OCI-M1 (cell line): ENCODE measurements around the gene ABLIM2.

Source experiments
- DNase-seq: peaks from one replicate; lab custom pipeline; 2025; lab: John Stamatoyannopoulos, UW

Gene ABLIM2

DNA sequence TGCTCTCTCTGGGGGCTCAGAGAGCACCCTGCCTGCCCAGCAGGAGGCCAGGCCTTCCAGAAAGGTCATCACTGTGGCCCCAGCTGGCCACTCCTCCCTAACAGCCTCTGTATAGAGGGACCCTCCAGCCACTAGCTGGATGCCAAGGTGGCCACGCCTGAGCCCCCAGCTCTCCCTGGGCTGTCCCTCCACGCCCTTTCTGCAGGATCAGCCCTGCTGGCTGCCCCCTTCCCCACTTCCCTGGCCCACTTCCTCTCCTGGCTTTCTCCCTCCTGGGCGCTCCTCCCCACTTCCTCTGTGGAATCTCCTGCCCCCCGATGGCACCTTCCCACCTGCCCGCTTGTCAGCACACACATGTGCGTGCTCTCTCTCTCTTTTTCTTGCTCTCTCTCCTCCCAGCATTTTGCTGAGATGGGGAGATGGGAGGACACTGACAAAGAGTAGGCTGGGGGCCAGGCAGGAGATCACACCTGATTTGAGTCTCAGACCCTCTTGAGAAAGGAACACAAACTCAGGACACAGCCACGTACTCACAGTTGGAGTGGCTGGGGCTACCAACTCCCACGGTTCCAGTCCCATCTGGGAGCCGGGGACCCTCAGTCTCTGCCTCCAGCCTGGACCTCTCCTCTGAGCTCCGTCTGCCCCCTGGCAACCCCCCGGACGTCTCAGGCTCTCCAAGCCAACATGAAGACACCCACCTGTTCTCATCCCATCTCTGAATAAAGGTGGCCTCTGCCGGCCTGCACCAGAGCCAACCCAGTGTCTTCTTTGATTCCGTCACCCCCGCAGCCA is 156.9 kb downstream of the ABLIM2 start:
- no peak for DNase-seq

DNA sequence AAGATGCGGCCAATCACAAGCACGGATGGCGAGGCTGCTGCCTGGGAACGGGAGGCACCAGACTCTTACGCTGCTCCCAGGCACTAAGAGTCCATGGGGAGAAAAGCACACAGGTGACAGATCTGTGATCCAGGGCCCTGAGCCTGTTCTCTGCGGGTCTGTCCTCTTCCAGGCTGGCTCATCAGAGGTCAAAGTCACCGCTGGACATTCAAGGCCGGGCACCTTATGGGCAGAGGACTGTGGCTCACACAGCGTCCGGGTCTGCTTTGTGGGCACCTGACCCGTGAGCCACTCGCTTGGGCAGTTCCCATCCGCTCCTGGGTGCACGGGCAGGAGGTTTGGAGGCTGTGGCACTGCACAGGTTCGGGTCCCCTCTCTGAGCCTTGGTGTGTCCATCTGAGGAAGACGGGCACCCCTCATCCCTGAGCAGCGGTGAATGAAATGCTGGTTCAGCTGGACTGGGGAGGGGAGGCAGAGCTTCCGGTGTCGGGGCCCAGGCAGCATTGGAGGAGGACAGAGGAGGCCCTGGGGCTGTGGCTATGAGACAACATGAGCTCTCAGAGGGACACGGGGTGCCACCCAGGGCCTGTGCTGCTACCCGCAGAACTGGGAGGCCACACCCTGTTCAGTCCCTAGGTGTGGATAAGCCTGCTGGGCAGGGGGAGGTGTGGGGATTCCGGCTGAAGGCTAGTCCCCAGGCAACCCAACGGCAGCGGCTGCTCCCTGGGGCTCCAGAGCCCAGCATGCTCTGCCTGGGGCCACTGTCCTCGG is 157.7 kb downstream of the ABLIM2 start:
- no peak for DNase-seq

DNA sequence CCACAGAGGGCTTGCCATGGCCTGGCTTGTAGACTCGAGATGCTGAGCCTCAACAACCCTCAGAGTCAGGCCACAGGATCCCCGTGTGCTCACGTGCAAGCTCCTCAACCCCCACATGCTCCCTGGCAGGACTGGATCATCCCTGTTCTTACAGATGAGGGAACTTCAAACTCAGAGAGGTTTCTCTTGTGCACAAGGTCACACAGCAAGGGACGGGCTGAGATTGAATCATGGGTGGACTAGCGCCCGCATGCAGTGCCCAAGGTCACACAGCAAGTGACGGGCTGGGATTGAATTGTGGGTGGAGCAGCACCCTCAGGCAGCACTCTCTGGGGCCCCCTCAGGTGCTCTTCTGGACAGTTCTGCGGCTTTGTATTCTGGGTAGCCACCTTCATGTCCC is 158.4 kb downstream of the ABLIM2 start:
- DNase-seq, result no peak

DNA sequence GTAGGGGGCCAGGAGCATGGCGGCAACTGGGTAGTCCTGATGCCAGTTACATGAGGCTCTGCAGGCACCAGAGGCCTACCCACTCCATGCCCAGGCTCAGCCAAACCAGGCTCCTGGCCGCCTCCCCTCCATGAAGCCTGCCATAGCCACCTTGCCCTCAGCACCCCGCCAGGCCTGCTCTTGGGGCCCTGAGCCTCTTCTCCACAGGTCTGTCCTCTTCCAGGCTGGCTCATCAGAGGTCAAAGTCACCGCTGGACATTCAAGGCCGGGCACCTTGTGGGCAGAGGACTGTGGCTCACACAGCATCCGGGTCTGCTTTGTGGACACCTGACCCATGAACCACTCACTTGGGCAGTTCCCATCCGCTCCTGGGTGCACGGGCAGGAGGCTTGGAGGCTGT is 158.9 kb downstream of the ABLIM2 start:
- no peak for DNase-seq

DNA sequence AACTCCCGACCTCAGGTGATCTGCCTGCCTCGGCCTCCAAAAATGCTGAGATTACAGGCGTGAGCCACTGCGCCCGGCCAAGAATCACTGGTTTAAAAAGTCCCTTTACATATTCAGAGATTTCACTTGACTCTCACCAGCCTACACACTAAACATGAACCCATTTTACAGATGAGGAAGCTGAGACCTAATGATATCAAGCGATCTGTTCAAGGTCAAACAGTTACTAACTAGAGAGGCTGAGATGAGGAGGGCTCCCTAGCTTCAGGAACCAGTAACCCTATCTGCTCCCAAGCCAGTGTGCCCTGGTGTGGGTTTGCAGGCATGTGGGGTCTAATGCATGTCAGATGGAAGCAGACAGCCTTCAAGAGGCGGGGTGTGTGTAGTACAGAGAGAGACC is 159.3 kb downstream of the ABLIM2 start:
- DNase-seq, result no peak

DNA sequence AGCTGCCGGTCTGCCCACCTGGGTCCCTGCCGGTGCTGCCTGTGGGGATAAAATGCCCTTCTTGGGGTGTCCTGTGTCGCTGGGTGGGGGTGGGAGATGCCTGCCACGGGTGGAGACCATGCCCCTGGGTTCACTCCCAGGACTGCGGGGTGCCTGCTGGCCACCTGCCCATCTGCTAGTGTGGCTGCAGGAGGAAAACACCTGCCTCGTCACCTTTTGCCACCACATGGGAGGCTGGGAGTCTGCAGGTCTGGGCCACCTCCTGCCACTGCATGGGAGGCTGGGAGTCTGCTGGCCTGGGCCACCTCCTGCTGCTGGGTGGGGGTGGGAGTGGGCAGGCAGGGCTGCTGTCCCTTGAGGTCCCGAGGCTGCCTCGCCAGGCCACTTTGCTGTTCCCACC is 160.2 kb downstream of the ABLIM2 start:
- no peak for DNase-seq

DNA sequence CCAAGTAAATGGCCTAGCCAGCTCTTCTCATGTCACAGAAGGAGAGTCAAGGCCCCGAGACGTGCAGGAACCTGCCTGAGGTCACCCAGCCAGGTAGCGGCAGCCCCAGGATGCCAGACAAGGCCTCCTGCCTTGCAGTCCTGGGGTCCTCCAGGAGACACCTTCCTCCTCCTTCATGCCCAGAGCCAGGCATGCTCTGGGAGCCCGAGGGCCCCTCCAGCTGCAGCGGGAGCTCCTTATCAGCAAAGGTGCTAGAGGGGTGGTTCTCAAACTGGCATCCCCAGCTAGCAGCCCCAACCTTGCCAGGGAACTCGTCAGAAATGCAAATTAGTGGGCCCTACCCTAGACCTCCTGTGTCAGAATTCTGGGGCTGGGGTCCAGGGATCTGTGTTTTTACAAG is 162.7 kb downstream of the ABLIM2 start:
- DNase-seq, result no peak

DNA sequence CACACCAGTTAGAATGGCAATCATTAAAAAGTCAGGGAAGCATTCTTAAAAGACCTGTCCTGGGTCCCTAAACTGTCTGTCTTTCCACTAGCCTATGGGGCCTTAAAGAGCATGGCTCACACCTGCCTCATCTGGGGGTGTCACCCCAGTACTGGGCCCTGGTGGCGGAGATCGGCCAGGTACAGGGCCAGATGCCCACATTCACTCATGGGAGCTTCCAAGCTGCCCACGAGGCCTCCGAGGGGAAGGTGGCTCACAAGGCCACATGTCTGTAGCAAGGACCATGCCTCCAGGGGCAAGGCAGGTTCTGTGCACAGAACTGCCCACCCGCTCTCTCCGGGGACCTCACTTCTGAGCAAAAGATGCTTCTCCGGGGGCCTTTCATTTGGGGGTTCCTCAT is 163.5 kb downstream of the ABLIM2 start:
- no peak for DNase-seq

DNA sequence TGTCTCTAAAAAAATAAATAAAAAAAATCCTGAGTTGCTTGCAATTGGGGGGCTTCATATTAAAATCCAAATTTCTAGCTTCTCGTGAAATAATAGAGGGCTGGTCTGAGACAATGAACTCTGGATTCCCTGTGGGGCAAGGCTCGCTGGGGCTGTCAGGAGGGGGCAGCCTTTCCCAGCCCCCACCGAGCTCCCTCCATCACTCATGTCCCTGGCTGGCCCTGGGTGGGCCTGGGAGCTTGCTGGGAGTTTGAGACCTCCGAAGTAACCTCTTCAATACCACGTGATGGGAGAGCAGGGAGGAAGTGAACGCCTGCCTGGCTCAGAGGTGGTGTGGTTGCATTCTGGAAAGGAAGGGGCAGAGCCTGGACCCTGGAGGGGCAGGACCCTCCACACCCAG is 164.9 kb downstream of the ABLIM2 start:
- DNase-seq, result no peak

DNA sequence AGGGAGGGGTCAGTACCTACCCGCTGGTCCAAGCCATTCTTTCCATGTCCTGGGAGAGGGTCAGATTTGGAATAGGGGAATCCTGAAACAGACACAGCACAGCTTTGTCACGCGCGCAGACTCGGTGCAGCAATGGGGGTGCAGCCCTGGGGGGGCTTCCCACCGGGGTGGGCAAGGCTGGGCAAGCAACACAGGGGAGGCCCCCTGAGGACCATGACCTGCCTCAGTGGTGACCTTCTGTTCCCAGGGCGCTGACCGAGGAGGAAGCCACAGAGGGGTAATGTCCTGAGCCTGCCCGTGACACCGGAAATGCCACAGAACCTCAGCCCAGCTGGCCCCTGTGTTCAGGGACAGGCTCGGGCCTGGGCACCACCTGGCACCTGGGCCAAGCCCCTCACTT is 165.8 kb downstream of the ABLIM2 start:
- DNase-seq, result no peak

DNA sequence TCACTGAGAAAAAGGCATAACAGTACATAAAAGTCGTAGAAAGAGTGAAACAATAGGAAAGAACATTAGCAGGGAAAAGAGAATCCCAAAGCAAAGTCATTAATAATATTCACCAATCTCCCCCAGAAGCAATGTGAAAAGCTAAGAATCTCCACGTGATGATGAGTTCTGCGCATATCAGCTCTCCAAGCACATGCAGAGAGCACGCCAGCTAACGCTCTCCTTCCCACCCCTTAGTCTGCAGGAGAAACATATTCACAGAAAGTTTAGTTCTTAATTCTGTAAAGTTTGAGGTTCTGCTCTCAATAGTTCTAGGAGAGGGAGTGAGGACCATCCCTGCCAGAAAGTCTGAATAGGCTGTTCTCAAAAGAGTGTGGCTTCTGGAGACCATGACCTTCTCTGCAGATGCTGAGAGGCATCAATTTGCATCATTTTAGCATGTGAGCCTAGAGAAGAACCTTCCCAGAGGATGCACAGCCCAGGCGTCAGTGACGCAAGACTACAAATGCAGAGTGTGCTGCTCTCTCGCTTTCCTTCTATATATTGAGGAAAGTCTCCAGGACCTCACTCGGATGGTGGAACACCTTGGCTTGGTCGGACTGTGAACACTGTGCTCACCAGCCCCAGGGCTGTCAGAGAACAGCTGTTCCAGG is 167.7 kb downstream of the ABLIM2 start:
- no peak for DNase-seq

DNA sequence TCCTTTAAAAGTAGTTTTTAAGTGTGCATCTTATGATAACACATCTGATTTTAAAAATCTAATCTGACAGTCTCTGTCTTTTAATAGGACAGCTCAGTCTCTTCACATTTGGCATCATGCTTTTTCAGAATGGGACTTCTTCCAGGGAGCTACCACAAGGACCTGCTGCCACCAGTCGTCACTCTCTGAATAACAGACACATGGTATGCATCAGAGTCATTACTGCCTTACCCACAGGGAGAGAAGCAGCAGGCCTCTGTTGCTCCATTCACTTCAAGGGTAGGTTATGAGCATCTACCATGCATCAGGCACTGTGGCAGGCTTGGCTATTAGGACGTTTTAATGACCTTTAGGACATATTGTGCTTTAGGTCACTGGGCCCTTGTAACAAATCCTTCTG is 169.0 kb downstream of the ABLIM2 start:
- no peak for DNase-seq

DNA sequence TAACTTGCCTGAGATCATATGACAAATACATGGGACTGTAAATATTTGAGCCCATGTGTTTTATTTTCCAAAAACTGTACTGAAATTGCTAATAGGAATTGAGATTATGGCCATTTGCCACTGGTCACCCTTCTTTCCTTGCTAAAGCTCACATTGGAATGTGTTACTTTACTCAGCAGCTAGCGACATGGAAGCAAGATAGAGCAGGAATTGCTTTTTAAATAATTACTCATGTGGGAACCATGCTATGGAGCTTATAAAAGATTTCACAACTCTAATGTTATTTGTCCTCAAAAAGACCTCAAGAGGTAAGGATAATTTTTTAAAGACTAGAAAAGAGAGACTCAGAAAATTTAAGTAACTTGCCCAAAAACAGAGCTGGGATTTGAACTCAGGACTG is 170.2 kb downstream of the ABLIM2 start:
- DNase-seq, result no peak

DNA sequence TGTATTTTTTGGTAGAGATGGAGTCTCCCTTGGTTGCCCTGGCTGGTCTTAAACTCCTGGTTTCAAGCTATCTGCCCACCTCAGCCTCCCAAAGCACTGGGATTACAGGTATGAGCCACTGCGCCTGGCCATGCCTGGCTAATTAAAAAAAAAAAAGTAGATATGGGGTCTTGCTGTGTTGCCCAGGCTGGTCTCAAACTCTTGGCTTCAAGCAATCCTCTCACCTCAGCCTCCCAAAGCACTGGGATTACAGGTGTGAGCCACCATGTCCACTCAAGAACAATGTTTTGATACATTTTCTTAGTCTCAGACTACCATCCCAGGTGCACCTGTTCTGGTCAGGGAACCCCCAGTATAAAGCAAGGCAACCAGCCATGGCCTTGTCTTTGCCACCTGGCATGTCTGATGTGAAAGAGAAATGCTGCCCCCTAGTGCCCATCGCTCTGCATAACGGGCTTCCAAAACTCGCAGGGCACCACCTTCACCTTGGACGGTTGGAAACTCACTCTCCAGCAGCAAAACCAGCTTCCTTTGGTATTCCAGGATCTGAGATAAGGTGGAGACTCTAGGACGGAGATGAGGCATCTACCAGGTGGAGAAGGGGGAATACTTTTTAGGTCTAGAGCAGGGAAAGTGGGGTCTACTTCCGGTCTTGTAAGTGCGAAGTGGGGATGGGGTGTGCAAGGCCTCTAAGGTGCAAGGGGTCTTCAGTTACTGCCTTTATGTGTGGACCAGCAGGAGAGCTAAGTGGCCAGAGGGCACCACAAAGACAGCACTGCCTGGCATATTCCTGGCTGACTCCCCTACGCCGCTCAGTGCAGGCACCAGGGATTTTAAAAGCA is 171.2 kb downstream of the ABLIM2 start:
- DNase-seq, result peak; percentile 66

DNA sequence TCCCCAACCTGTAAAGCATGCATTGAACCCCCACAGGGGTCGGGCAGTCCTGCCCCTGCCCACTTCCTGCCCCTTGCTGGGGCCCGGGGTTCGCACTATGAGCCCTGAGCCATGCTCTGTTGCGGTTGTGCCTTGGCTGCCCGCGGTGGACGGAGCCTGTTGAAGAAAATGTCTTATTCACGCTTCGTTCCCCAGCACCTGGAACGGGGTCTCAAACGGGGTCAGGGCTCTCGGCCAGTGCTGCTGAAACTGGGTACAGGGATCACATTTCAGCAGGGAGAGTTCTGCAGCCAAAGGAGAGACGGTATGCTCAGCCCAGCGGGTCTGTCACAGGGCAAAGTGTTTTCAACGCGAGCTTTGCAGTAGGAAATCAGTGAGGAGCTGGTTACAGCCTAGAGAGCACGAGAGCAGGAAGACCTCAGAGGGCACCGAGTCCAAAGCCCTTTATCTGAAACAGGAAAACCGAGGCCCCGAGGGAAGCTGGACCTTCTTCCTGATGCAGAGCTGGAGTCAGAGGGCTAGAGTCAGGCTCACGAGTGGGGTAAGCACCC is 172.6 kb downstream of the ABLIM2 start:
- no peak for DNase-seq

DNA sequence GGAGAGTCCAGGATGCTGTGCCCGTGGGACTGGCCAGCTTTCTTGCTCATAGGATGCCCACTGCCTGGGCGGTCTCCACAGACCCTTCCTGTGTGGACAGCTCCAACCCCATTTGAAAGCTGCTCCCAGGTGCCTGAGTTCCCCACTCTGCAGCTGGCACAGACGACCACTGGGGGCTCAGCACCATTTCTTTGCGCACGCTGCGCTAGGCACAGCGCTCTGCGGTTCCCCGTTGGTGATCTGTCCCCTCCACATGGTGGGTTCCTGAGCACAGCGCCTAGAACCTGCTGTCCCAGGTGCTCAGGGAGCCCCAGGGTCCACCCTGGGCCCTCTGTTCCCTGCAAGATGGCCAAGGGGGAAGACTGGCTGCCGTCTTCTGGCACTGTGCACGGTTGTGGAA is 173.5 kb downstream of the ABLIM2 start:
- DNase-seq, result no peak

DNA sequence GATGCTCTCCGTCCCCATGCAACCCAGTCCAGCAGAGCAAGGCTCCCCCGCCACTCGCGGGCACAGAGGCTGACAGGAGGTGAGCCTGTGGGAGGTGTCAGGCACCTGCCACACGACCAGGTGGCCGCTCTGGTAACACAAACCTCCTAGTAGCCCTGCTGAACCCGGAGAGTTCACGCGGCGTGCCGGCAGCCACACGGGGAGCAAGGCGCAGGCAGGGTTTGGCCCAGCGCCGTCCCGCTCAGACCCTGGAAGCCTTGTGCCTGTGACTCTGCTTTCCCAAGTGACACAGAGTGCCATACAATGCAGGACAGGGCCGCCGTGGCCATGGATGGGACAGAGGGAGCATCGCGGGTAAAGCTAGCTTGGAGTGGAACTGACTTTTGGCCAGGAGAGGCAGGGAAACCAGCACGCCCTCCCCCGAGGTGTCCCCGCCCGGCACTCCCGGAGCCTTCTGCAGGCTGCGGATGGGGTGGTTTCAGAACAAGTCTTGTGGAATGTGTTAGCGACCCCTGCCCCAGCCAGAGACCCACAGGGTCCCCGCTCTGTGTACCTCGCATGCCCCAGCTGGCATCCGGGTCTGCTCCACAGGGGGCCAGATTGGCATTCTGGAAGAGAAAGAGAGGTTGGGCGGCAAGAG is 174.2 kb downstream of the ABLIM2 start:
- DNase-seq, result no peak

DNA sequence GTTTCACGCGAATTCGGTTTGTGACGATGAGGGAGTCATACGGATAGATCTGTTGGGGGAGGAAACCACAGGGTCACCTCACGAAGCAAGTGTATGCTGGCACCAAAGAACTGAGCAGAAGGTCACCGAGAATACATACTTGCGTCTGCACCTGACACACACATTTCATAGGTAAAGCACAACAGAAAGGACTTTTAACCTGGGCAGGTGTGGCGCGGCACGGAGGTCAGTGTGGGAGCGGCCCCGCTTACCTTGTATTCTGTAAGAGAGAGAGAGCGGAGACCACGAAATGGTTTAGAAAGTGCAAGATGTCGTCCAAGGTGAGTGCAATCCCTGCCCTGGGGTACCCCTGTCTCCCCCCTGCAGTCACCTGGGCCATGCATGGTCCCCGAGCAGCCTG is 175.3 kb downstream of the ABLIM2 start:
- DNase-seq, result no peak

DNA sequence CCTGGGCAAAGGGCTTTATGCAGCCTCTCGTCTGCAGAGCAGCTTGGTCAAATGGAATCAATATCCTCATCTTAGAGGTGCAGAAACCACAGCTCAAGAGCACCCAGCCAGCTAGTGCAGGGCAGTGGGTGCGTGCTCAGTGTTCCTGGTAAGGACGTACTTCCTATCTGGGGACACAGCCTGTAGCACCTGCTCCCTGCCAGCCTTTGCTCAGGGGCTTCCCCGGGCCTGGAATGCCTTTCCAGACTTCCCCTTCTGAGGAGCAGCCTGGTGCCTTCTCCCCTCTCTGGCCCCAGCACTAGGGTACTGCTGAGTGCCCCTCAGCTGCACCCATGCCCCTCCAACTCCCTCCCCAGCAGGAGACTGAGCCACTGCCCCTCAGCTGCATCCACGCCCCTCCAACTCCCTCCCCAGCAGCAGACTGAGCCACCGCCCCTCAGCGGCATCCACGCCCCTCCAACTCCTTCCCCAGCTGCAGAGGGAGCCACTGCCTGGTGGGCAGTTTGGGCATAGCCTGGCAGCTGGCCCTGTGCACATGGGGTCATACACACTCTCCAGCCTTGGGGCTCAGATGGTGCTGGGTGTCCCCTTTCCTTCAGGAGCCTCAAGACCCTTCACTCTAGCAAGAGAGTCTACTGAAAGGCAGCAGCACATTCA is 176.7 kb downstream of the ABLIM2 start:
- DNase-seq, result no peak

DNA sequence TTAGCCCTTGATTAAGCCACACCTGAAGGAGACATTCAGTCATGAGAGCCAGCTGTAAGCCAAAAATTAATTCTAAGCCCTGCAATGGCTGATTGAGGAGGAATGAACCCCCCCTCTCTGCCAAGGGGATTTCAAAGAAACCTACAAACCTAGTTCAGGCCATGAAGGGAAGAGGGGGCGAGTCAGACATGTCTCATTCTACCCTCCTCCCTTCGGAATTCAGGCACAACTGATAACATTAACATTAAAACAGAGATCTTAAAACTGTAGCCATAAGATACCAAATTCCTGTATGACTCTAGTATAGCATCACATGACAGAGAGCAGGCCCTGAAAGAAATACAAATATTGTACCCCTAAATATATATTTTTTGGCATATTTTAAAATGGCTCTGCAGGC is 178.6 kb downstream of the ABLIM2 start:
- no peak for DNase-seq

DNA sequence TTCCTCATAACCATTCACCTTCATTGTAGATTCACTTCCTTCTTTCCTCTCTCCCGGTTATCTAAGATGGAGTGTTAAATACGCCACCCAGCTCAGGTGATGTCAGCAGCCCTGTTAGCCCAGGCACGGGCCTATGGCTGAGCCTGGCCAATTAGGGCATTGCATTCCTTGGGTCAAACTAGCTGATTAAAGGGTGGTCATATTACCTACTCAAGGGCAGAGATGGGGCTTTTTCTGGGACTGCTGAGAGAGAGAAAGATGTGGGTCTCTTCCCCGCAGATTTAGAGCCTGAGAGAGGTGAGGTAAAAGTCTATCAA is 179.0 kb downstream of the ABLIM2 start:
- DNase-seq, result no peak
